Esophagus muscularis mucosa (tissue), 4 donors: Measurements from ENCODE around the gene CARD14.

Experiments
- CTCF ChIP-seq, 3 experiments: fragments of 200-600 bp in 2 of 3; fragments of 450-650 bp in 1 of 3; sonication (generic) in 2 of 3; IDR thresholded peaks; one replicate each; pipeline ENCODE4 v1.5.1; 2017 to 2019; ENCODE audit warnings: antibody characterized with exemption in 3 of 3, mild to moderate bottlenecking in 2 of 3, moderate library complexity in 1 of 3
- EP300 ChIP-seq: sonication (generic); formaldehyde crosslinking; IDR thresholded peaks from one replicate; pipeline ENCODE4 v1.6.1; 2017; ENCODE audit warnings: antibody characterized with exemption
- POLR2A ChIP-seq: fragments of 450-650 bp; IDR thresholded peaks from one replicate; pipeline ENCODE4 v1.6.1; 2017; ENCODE audit warnings: antibody characterized with exemption, moderate library complexity, mild to moderate bottlenecking, low read depth
- POLR2AphosphoS5 ChIP-seq, 2 donors: sonication (generic); formaldehyde crosslinking; IDR thresholded peaks; one replicate each; pipeline ENCODE4 v1.6.1; 2017; ENCODE audit warnings: antibody characterized with exemption in 2 of 2

- no peak for TF ChIP-seq EP300
- no peak for TF ChIP-seq CTCF (IDR thresholded peaks at IDR 0.05)
- TF ChIP-seq POLR2A: no peak
- TF ChIP-seq POLR2AphosphoS5 (IDR thresholded peaks at IDR 0.05): no peak
Measured at GRCh38 chr17:80122026-80122575, 47.7 kb upstream of the CARD14 start.
